T-cell (primary cell): Measurements from ENCODE around the gene DNAJC18. TPM values are rescaled to one million over a fixed set of nuclear protein-coding genes. Genes with fewer than 3 reads are reported as not detected.
"Not testable (repeated sequence)": the region's sequence is repeated elsewhere in the genome, so short reads cannot be mapped to it uniquely, and the experiment has no call there.

Experiments used
- ATAC-seq, 4 experiments: fragments of 200-7000 bp in 3 of 4; fragments of 150-1000 bp in 1 of 4; cut with Tn5 transposase; replicated peaks in 1 of 4; 1 replicate in 3 of 4; 2 replicates in 1 of 4; pipeline ENCODE4 v1.10.0; 2021; ENCODE audit warnings: moderate library complexity in 3 of 4, mild to moderate bottlenecking in 2 of 4, moderate number of reproducible peaks in 1 of 4
- CTCF ChIA-PET, 2 donors: fragments of 300-600 bp; sonication (Branson Sonifier 250); formaldehyde crosslinking; loops; one replicate each; lab custom pipeline; 2022; ENCODE audit warnings: antibody characterized with exemption in 2 of 2; lab: Charles Lee
- POLR2A ChIA-PET, 2 donors: fragments of 300-600 bp; sonication (Branson Sonifier 250); formaldehyde crosslinking; loops; one replicate each; lab custom pipeline; 2022; ENCODE audit warnings: antibody characterized with exemption in 2 of 2; lab: Charles Lee
- DNase-seq, 35 experiments: peaks; one replicate each; pipeline versions ENCODE4 v3.0.0 to v3.0.0-alpha.2; 2013 to 2023
- H3K27ac ChIP-seq: one replicate; pipeline ENCODE4 v1.5.1; 2013; ENCODE audit warnings: low read length
- H3K27me3 ChIP-seq, 2 experiments: replicated peaks in 1 of 2; 1 replicate in 1 of 2; 2 replicates in 1 of 2; pipeline versions ENCODE4 v1.6.1 to v1.7.0; 2013; ENCODE audit warnings: low read length in 1 of 2, mixed read lengths in 1 of 2; ENCODE audit not compliant: control insufficient read depth in 2 of 2, insufficient read depth in 2 of 2; ENCODE audit errors: extremely low read depth in 1 of 2
- H3K36me3 ChIP-seq, 2 donors: 1 replicate in 1 of 2; 2 replicates in 1 of 2; pipeline versions ENCODE4 v1.6.1 to v1.7.0; 2013; ENCODE audit warnings: low read length in 1 of 2; ENCODE audit not compliant: control insufficient read depth in 2 of 2, insufficient read depth in 1 of 2; ENCODE audit errors: extremely low read depth in 1 of 2
- H3K4me1 ChIP-seq, 2 experiments: 1 replicate in 1 of 2; 2 replicates in 1 of 2; pipeline versions ENCODE4 v1.6.1 to v1.7.0; 2013; ENCODE audit warnings: low read length in 2 of 2, mixed read lengths in 1 of 2; ENCODE audit not compliant: insufficient read depth in 2 of 2, control insufficient read depth in 1 of 2; ENCODE audit errors: extremely low read depth in 1 of 2
- H3K4me3 ChIP-seq, 2 donors: 1 replicate in 1 of 2; 2 replicates in 1 of 2; pipeline versions ENCODE4 v1.5.1 to v1.7.0; 2013; ENCODE audit warnings: mild to moderate bottlenecking in 2 of 2, low read length in 1 of 2, moderate library complexity in 1 of 2; ENCODE audit not compliant: control insufficient read depth in 1 of 2; ENCODE audit errors: extremely low read depth in 1 of 2
- H3K9me3 ChIP-seq: 2 replicates; pipeline ENCODE4 v1.7.0; 2013
- H3K27ac Mint-ChIP-seq, 2 donors: one replicate each; pipeline ENCODE4 v1.8.0; 2020 to 2021; ENCODE audit warnings: mild to moderate bottlenecking in 2 of 2, mixed read lengths in 2 of 2
- H3K27me3 Mint-ChIP-seq, 2 donors: one replicate each; pipeline ENCODE4 v1.8.0; 2021 to 2022; ENCODE audit warnings: mixed read lengths in 2 of 2
- H3K36me3 Mint-ChIP-seq: one replicate; pipeline ENCODE4 v1.8.0; 2021; ENCODE audit warnings: mixed read lengths
- H3K4me1 Mint-ChIP-seq, 3 donors: one replicate each; pipeline ENCODE4 v1.8.0; 2020 to 2022; ENCODE audit warnings: mixed read lengths in 3 of 3, mild to moderate bottlenecking in 1 of 3
- H3K4me3 Mint-ChIP-seq, 3 donors: one replicate each; pipeline ENCODE4 v1.8.0; 2020 to 2022; ENCODE audit warnings: mild to moderate bottlenecking in 3 of 3, mixed read lengths in 3 of 3, moderate library complexity in 3 of 3
- H3K9me3 Mint-ChIP-seq, 3 donors: one replicate each; pipeline ENCODE4 v1.8.0; 2020 to 2022; ENCODE audit warnings: mixed read lengths in 3 of 3
- WGBS: methylation state at CpG from one replicate; pipeline ENCODE4 v1.1.5; 2013; ENCODE audit warnings: missing lambda C conversion rate; ENCODE audit not compliant: insufficient coverage; 5-methylcytosine and 5-hydroxymethylcytosine counted together
- total RNA-seq, 35 experiments: library from RNA in 6 of 35; stranded (reverse) in 6 of 35; fragments of 120-200 nt in 1 of 35; gene quantifications; one replicate each; pipeline versions ENCODE4 v1.2.1 to v1.2.4 and lab custom pipeline; 2013 to 2026

Gene DNAJC18
- total RNA-seq, 5 donors from 2014 or later (not counting 1 experiment from before 2014, with no cell fraction given), result 4.7 to 7.2 (median 6.4) TPM

- peaks cover 34 to 45% (median 41%) of the 10 kb centered on the region in 3 donors for H3K4me1 Mint-ChIP-seq
- WGBS, result 17% methylated on average over 4 of the region's 5 CpGs
- POLR2A ChIA-PET, result interaction anchor here (0.6 to 2.4 kb wide), 7 partner anchors 16 to 928 kb away, joined by 3 to 9 read pairs (median 5); partner anchors contain the start of gene DNAJC18 (in 1 of the 2)
- H3K27me3 ChIP-seq, result no peaks in the 10 kb centered on the region
- peaks cover 6 to 68% of the 10 kb centered on the region in 2 experiments for H3K4me1 ChIP-seq
- peak in 2 of 35 experiments; percentile 30 to 37 for DNase-seq
- H3K9me3 ChIP-seq, result no peaks in the 10 kb centered on the region
- H3K4me3 Mint-ChIP-seq, result peak overlapping the region; percentile 86 to 89 (median 87)
- H3K4me3 ChIP-seq, result peak overlapping the region; percentile 78 to 83
- CTCF ChIA-PET, result interaction anchor here (0.6 to 1.9 kb wide), 8 partner anchors 21 to 62 kb away, joined by 3 to 13 read pairs (median 6); partner anchors contain the start of gene DNAJC18 (in 1 of the 2)
- H3K9me3 Mint-ChIP-seq, result no peaks in the 10 kb centered on the region
- H3K27ac ChIP-seq, result peak overlapping the region; percentile 90
- peak in 3 of 4 experiments; percentile 19 to 32 (median 25) for ATAC-seq
- peaks cover 14% of the 10 kb centered on the region for H3K36me3 Mint-ChIP-seq
- no peaks in the 10 kb centered on the region for H3K27me3 Mint-ChIP-seq
- peak overlapping the region; percentile 97 to 98 for H3K27ac Mint-ChIP-seq
- H3K36me3 ChIP-seq, result peaks cover 10 to 42% of the 10 kb centered on the region in 2 donors
Observed at GRCh38 chr5:139481580-139482049, 42.3 kb upstream of the DNAJC18 start.

DNA sequence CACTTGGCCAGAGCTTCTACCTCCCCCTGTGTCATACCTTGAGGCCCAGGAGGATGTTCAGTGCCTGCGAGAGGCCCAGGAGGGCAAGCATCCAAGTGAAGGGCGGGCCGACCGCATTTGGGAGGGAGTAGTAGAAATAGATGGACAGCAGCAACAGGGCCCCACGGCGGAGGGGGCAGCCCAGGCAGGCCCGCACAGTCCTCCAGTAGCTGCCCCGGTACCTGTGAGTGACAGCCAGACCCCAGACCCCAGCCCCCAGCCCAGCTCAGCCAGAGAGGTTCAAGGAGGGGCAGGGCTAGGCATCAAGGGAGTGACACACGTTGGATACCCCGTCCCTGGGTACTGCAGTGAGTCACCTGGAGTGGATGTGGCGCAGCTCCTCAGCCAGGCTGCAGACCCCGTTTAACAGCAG is 41.8 kb upstream of the DNAJC18 start:
- peak in 3 of 4 experiments; percentile 39 to 50 (median 45) for ATAC-seq
- Mint-ChIP-seq H3K4me1 (peaks cover 37 to 49% (median 45%) of the 10 kb centered on the region in 3 donors), H3K4me3 (peak overlapping the region; percentile 86 to 89 (median 87)), H3K9me3 (no peaks in the 10 kb centered on the region), H3K27ac (peak overlapping the region; percentile 97 to 98), H3K27me3 (no peaks in the 10 kb centered on the region), H3K36me3 (peaks cover 14% of the 10 kb centered on the region)
- no peaks in the 10 kb centered on the region for H3K27me3 ChIP-seq
- CTCF ChIA-PET, result interaction anchor here (0.6 to 1.9 kb wide), 4 partner anchors 21 to 61 kb away, joined by 3 to 13 read pairs (median 4); no protein-coding TSS in a partner anchor
- H3K36me3 ChIP-seq, result peaks cover 11 to 44% of the 10 kb centered on the region in 2 donors
- H3K4me1 ChIP-seq, result peaks cover 6 to 71% of the 10 kb centered on the region in 2 experiments
- H3K27ac ChIP-seq, result peak overlapping the region; percentile 90
- POLR2A ChIA-PET, result interaction anchor here (0.6 to 2.4 kb wide), 4 partner anchors 17 to 928 kb away, joined by 3 to 9 read pairs (median 6); partner anchors contain the start of gene DNAJC18 (in 1 of the 2)
- peak in 4 of 35 experiments; percentile 25 to 49 (median 41) for DNase-seq
- H3K9me3 ChIP-seq, result no peaks in the 10 kb centered on the region
- 31% methylated on average over 6 of the region's 12 CpGs for WGBS
- peak overlapping the region; percentile 78 to 83 for H3K4me3 ChIP-seq

DNA sequence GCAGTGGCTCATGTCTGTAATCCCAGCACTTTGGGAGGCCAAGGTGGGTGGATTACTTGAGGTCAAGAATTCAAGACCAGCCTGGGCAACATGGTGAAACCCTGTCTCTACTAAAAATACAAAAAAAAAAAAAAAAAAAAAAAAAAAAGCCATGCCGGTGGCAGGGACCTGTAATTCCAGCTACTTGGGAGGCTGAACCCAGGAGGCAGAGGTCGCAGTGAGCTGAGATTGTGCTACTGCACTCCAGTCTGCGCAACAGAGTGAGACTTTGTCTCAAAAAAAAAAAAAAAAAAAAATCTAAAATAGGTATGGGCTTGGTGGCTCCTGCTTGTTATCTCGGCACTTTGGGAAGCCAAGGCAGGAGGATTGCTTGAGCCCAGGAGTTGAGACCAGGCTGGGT is 40.4 kb upstream of the DNAJC18 start:
- not testable (repeated sequence) for H3K27ac Mint-ChIP-seq, H3K27me3 Mint-ChIP-seq, H3K27ac ChIP-seq, H3K9me3 Mint-ChIP-seq, H3K27me3 ChIP-seq, H3K4me3 ChIP-seq, H3K4me3 Mint-ChIP-seq, DNase-seq, ATAC-seq, H3K9me3 ChIP-seq
- WGBS, result 100% methylated on average over 1 of the region's 4 CpGs
- CTCF ChIA-PET, result interaction anchor here (0.7 to 1.0 kb wide), 3 partner anchors 34 to 77 kb away, joined by 4 to 6 read pairs (median 5); no protein-coding TSS in a partner anchor
- peaks cover 51 to 62% (median 59%) of the 10 kb centered on the region in 3 donors for H3K4me1 Mint-ChIP-seq
- Histone ChIP-seq H3K36me3 (peaks cover 13 to 55% of the 10 kb centered on the region in 2 donors), H3K4me1 (peaks cover 8 to 85% of the 10 kb centered on the region in 2 experiments)
- POLR2A ChIA-PET, result interaction anchor here (0.6 kb wide), 2 partner anchors 9 to 83 kb away, joined by 4 to 7 read pairs; no protein-coding TSS in a partner anchor
- peaks cover 25% of the 10 kb centered on the region for H3K36me3 Mint-ChIP-seq

GRCh38 chr5:139478657-139479423 is 39.5 kb upstream of the DNAJC18 start:
- not testable (repeated sequence) for ATAC-seq, H3K27me3 Mint-ChIP-seq, DNase-seq, H3K4me3 ChIP-seq, H3K27me3 ChIP-seq, H3K9me3 ChIP-seq, H3K9me3 Mint-ChIP-seq
- Histone ChIP-seq H3K27ac (peak overlapping the region; percentile 19), H3K4me1 (peaks cover 8 to 94% of the 10 kb centered on the region in 2 experiments), H3K36me3 (peaks cover 13 to 59% of the 10 kb centered on the region in 2 donors)
- Mint-ChIP-seq H3K4me1 (peaks cover 58 to 71% (median 67%) of the 10 kb centered on the region in 3 donors), H3K4me3 (peak overlapping the region; percentile 9 to 65 (median 40)), H3K36me3 (peaks cover 25% of the 10 kb centered on the region), H3K27ac (peak overlapping the region; percentile 86 to 87)
- ChIA-PET POLR2A (interaction anchor here (0.6 to 1.0 kb wide), 2 partner anchors 7 to 20 kb away, joined by 3 to 5 read pairs; no protein-coding TSS in a partner anchor), CTCF (interaction anchor here (0.6 to 1.0 kb wide), 3 partner anchors 35 to 76 kb away, joined by 3 to 5 read pairs (median 4); no protein-coding TSS in a partner anchor)
- 85% methylated on average over 5 of the region's 9 CpGs for WGBS

- H3K9me3 Mint-ChIP-seq, result no peaks in the 10 kb centered on the region
- H3K36me3 Mint-ChIP-seq, result peaks cover 25% of the 10 kb centered on the region
- peaks cover 77 to 86% (median 79%) of the 10 kb centered on the region in 3 donors for H3K4me1 Mint-ChIP-seq
- DNase-seq (no peak), ATAC-seq (no peak)
- Histone ChIP-seq H3K4me1 (peaks cover 20 to 97% of the 10 kb centered on the region in 2 experiments), H3K9me3 (no peaks in the 10 kb centered on the region), H3K27me3 (no peaks in the 10 kb centered on the region), H3K36me3 (peaks cover 11 to 59% of the 10 kb centered on the region in 2 donors), H3K27ac (peak overlapping the region; percentile 61), H3K4me3 (no peak overlapping the region)
- WGBS, result 80% methylated on average over 4 of the region's 13 CpGs
- no peaks in the 10 kb centered on the region for H3K27me3 Mint-ChIP-seq
- H3K4me3 Mint-ChIP-seq, result peak overlapping the region in 1 of 3 donors; percentile 65
- ChIA-PET CTCF (interaction anchor here in 1 of 2 donors (1.0 kb wide), 1 partner anchor 37 kb away, joined by 3 read pairs; no protein-coding TSS in a partner anchor), POLR2A (interaction anchor here in 1 of 2 donors (1.0 kb wide), 1 partner anchor 39 kb away, joined by 9 read pairs; no protein-coding TSS in a partner anchor)
- peak overlapping the region; percentile 93 to 95 for H3K27ac Mint-ChIP-seq
Observed at GRCh38 chr5:139475865-139476617, 36.7 kb upstream of the DNAJC18 start.
